Activated naive CD4-positive, alpha-beta T cell treated with anti-CD3 and anti-CD28 coated beads for 36 hours (primary cell): Measurements from ENCODE around the gene CADPS. TPM values are rescaled to one million over a fixed set of nuclear protein-coding genes. Genes with fewer than 3 reads are reported as not detected.
A peak's percentile ranks its signal among the peaks of the same experiment; 100 is the strongest.

Experiments used
- CTCF ChIA-PET: fragments of 350-600 bp; sonication (Branson Sonifier 250); formaldehyde crosslinking; loops from one replicate; lab custom pipeline; 2021; ENCODE audit warnings: antibody characterized with exemption; lab: Charles Lee
- DNase-seq: peaks from one replicate; pipeline ENCODE4 v3.0.0-alpha.2; 2020
- H3K27ac Mint-ChIP-seq: one replicate; pipeline ENCODE4 v1.8.0; 2021; ENCODE audit warnings: mild to moderate bottlenecking, mixed read lengths
- H3K27me3 Mint-ChIP-seq: one replicate; pipeline ENCODE4 v1.8.0; 2021; ENCODE audit warnings: low read depth, mixed read lengths
- H3K36me3 Mint-ChIP-seq: one replicate; pipeline ENCODE4 v1.8.0; 2021; ENCODE audit warnings: low read depth, mixed read lengths
- H3K4me1 Mint-ChIP-seq: one replicate; pipeline ENCODE4 v1.8.0; 2021; ENCODE audit warnings: low read depth, mixed read lengths
- H3K4me3 Mint-ChIP-seq: one replicate; pipeline ENCODE4 v1.8.0; 2021; ENCODE audit warnings: mild to moderate bottlenecking, moderate library complexity, mixed read lengths
- H3K9me3 Mint-ChIP-seq: one replicate; pipeline ENCODE4 v1.8.0; 2021; ENCODE audit warnings: mixed read lengths
- intact Hi-C: fragments of 100-400 bp; cut with micrococcal nuclease; formaldehyde crosslinking; loops from one replicate; pipeline ENCODE4 v1.15.1; 2023
- total RNA-seq, 2 experiments: library from RNA; stranded (reverse); gene quantifications; one replicate each; pipeline ENCODE4 v1.2.3, GENCODE V29; 2021

The CADPS gene
- total RNA-seq, 2 experiments from 2014 or later = not detected

DNA sequence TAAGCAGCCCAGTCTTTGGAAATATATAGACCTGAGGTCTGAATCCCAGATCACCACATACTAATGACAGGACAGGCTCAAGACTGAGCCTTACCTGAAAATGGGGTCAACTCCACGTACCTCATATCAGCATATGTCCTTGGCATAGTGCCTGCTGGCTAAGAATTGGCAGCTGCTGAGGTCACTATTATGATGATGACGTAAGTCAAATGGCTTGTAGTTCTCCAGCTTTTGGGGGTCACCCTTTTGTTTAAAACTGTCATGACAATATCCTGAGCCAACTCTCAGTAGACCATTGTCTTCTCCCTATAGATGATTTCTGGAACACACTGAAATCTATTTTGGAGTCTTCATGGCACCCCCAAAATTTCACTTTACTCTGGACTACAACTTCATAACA lies 16.8 kb upstream of the CADPS start:
- peaks cover 1% of the 10 kb centered on the region for H3K9me3 Mint-ChIP-seq
- no peaks in the 10 kb centered on the region for H3K27me3 Mint-ChIP-seq
- no peak overlapping the region for H3K4me3 Mint-ChIP-seq
- H3K27ac Mint-ChIP-seq = no peak overlapping the region
- intact Hi-C loops = no loop called here
- no peaks in the 10 kb centered on the region for H3K4me1 Mint-ChIP-seq
- no peaks in the 10 kb centered on the region for H3K36me3 Mint-ChIP-seq
- CTCF ChIA-PET = no interaction called here
- DNase-seq = no peak

DNA sequence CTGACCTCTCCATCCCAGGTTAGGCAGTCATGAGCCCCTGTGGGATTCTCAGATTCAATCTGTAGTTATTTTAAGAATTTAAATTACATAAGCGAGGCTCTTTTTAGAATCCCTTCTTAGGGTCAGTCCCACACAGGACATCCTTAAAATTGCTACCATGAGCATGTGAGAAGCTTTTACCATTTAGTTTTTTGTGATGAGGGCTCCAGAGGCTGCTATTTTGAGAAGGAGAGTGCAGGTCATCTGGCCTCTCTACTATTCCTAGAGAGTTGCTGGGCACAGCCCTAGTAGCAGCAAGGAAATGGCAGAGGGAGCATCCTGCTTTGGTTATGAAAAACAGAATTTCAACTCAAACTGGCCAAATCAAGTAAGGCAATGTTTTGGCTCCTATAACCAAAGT lies 13.6 kb upstream of the CADPS start:
- Mint-ChIP-seq H3K4me1 (no peaks in the 10 kb centered on the region), H3K27ac (no peak overlapping the region), H3K36me3 (no peaks in the 10 kb centered on the region), H3K27me3 (peaks cover 2% of the 10 kb centered on the region), H3K9me3 (no peaks in the 10 kb centered on the region), H3K4me3 (no peak overlapping the region)
- intact Hi-C loops = no loop called here
- CTCF ChIA-PET = no interaction called here
- no peak for DNase-seq

DNA sequence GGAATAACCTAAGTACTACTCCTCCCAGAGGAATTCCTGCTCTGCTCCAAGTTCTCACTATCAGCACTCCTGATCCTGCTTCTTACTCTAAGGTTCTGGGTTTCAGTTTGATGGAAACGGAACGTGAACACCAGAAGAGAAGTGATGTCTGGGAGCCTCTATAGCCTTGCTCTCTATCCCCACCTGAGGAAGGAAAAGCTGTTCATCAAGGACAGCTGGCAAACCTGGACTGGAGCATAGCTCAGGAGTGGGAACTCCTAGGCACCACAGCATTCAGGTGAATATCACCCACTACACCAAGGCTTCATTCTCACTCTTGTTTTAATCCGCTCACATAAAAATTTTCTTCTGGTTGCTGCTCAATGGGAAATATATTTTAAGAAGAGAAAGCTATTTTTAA lies 13.0 kb upstream of the CADPS start:
- H3K27ac Mint-ChIP-seq = no peak overlapping the region
- H3K4me1 Mint-ChIP-seq = no peaks in the 10 kb centered on the region
- no peaks in the 10 kb centered on the region for H3K9me3 Mint-ChIP-seq
- intact Hi-C loops = no loop called here
- CTCF ChIA-PET = no interaction called here
- H3K36me3 Mint-ChIP-seq = no peaks in the 10 kb centered on the region
- no peak for DNase-seq
- H3K27me3 Mint-ChIP-seq = peaks cover 2% of the 10 kb centered on the region
- H3K4me3 Mint-ChIP-seq = no peak overlapping the region

DNA sequence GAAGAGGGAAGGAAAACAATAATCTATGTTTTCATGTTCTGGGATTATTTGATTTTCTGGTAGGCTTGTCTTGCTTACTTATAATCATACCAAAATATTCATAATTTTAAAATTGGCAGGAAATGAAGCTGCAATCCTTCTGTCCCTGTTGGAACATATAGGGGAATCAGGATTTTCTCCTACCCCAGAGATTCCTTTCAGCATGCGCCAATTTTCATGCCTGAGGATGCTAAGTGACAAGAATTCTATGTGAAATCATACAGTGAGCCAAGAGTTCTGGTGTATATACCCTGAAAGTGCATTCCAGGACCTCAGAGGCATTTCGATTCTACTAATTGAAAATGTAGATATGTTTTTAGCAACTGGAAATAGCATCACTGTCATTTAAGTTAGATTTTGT lies 9.9 kb upstream of the CADPS start:
- no peak for DNase-seq
- Mint-ChIP-seq H3K27me3 (peaks cover 11% of the 10 kb centered on the region), H3K4me1 (no peaks in the 10 kb centered on the region), H3K9me3 (no peaks in the 10 kb centered on the region), H3K4me3 (no peak overlapping the region), H3K36me3 (no peaks in the 10 kb centered on the region), H3K27ac (no peak overlapping the region)
- CTCF ChIA-PET = no interaction called here
- intact Hi-C loops = no loop called here

DNA sequence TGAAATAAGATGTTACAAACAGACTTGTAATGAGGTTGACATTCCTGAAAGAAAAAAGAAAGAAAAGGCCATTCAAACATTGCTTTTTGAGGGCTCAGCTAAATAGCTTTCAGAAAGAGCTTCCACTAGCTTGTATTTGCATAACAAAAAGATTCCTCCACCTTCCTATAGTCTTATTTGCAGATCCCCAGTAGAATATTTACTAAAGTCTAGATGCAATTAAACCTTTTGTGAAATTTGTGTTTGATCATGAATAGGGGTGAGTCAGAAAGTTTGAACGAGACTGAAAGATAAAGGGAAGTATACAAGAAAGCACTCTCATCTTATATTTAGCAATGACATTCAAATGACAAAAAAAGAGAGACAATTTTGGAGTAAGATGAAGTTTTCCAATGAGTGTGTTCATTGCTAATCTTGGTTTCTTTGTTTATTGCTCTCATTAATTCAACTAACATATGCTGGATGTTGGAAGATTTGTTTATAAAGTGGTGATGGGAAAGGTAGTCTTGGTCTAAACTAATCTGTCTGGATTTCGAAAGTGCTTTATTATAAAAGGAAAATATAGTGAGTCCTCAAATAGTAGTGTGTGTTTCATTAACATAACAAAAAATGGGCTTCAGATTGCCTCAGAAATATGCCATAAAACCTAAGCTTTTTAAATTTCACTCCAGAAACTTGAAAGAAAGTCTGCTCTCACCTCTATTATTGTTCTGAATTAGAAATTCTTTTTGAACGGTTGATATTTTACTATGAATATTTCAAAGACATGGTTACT lies 9.1 kb upstream of the CADPS start:
- Mint-ChIP-seq H3K9me3 (no peaks in the 10 kb centered on the region), H3K4me1 (no peaks in the 10 kb centered on the region), H3K27me3 (peaks cover 11% of the 10 kb centered on the region), H3K27ac (no peak overlapping the region), H3K36me3 (no peaks in the 10 kb centered on the region), H3K4me3 (no peak overlapping the region)
- CTCF ChIA-PET = no interaction called here
- DNase-seq = no peak
- intact Hi-C loops = no loop called here

DNA sequence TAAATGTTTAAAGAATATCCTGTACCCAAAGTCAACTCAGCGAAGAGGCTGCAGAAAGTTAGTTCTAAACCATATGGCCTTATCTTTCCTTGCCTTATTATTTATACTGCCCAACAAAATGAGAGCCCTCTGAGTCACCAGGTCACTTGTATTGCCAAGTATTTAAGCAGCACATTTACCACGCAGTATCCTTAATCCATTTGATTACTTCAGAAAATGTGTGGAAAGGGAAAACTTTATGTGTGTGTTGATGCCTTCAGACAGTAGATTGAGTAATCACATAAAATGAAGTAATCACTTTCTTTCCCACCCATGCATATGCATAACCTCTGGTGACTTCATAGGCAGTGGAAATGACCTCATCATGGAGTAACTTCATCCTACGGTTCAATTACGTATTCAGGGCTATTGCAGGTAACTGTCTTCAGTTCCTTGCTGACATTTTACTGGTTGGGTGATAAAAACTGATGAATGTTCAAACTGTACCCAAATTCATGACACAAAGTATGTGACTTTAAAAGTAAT lies 7.5 kb upstream of the CADPS start:
- no peaks in the 10 kb centered on the region for H3K9me3 Mint-ChIP-seq
- CTCF ChIA-PET = no interaction called here
- H3K27ac Mint-ChIP-seq = no peak overlapping the region
- intact Hi-C loops = no loop called here
- DNase-seq = no peak
- H3K4me3 Mint-ChIP-seq = no peak overlapping the region
- no peaks in the 10 kb centered on the region for H3K36me3 Mint-ChIP-seq
- H3K4me1 Mint-ChIP-seq = no peaks in the 10 kb centered on the region
- peaks cover 21% of the 10 kb centered on the region for H3K27me3 Mint-ChIP-seq

DNA sequence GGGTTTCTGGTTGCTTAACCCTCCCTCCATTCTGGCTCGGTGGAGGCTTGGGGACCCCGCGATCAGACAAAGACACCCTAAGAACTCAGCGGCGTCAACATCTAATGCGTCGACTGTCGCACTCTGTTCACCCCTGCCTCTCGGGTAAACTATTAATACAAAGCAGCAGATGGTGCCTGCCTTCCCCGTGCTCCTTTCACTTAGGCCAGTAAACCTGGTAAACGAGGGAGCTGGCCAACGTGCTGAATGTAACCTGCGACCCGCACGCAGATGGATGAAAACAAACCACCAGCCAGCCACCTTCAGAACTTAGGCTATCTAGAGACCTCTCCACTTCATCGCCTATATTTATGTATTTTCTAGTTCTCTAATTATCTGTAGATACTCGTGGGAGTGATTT lies 848 bp upstream of the CADPS start:
- no peaks in the 10 kb centered on the region for H3K4me1 Mint-ChIP-seq
- peak; percentile 33 for DNase-seq
- intact Hi-C loops = no loop called here

DNA sequence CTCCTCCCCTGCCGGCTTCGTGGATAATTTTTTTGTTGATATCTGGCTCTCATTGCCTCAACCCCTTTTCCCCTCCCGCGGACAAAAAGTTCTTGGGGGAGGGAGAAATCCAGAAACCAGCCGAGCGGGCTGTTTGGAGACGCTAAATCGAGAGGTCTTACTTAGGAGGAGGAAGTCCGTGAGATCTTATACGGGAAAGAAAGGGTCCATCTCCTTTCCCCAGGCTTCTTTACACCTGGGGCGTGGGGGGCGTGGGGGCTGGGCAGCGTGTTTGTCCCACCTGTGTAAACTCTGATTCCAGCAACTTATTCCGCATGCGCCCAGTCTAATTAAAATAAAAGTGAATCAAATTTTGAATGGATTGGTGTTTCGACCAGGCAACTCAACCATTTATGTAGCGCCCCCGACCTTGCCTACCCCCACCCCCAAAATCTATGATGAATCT lies 364 bp upstream of the CADPS start:
- peaks cover 2% of the 10 kb centered on the region for H3K9me3 Mint-ChIP-seq
- H3K4me1 Mint-ChIP-seq = no peaks in the 10 kb centered on the region
- no peak for DNase-seq
- intact Hi-C loops = no loop called here
- CTCF ChIA-PET = no interaction called here
- H3K27ac Mint-ChIP-seq = no peak overlapping the region
- no peaks in the 10 kb centered on the region for H3K36me3 Mint-ChIP-seq
- peaks cover 64% of the 10 kb centered on the region for H3K27me3 Mint-ChIP-seq
- H3K4me3 Mint-ChIP-seq = no peak overlapping the region

More for the DNA sequence above, 848 bp upstream of the CADPS start:
- Mint-ChIP-seq H3K4me3 (no peak overlapping the region), H3K36me3 (no peaks in the 10 kb centered on the region), H3K27ac (no peak overlapping the region), H3K9me3 (peaks cover 2% of the 10 kb centered on the region), H3K27me3 (peaks cover 63% of the 10 kb centered on the region)
- CTCF ChIA-PET = no interaction called here

DNA sequence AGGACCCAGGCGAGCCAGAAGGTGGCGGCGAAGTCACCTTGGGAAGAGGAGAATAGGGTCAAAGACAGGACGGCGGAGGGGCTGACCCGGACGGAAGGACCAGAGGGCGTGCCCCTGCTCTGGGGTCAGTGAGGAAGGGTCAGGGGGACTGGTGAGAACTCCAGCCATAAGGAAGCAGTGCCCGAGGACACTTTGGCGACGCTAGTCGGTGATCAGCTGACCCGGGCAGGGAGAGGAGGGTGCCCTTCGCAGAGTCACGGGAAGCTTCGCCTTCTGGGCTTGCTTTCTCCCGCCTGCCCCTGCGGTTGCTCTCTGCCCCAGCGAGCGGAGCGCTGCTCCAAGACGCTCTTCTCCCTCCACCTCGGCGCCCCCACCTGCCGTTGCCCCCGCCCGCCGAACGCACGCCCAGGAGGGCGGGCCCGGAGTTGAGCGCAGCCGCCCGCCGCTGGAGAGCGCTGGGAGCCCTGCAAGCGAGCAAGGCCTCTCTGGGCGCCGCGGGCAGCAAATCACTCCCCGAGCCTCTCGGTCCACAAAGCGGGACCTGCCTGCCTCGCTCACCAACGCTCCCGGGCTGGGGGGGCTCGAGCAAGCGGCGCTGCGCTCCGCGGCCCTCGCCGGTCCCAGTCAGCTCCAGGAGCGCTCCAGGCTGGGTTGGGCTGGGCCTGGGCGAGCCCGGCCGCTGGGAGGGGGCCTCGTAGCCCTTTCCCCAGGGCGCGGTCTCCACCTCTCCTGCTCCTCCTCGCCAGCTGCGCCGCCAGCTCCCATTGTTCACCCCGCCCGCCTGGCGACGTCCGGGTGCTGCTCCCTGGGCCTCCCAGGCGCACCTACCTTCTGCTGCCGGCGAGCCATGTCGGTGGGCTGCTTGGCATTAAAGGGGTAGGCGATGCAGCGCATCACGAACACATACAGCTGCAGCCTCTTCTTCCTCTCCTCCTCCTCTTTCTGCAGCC lies 1.2 kb downstream of the CADPS start:
- no peak overlapping the region for H3K4me3 Mint-ChIP-seq
- CTCF ChIA-PET = interaction anchor here (0.7 kb wide), 1 partner anchor 827 kb away, joined by 4 read pairs; no protein-coding TSS in a partner anchor
- H3K36me3 Mint-ChIP-seq = no peaks in the 10 kb centered on the region
- intact Hi-C loops = no loop called here
- peaks cover 60% of the 10 kb centered on the region for H3K27me3 Mint-ChIP-seq
- no peak overlapping the region for H3K27ac Mint-ChIP-seq
- H3K9me3 Mint-ChIP-seq = peaks cover 5% of the 10 kb centered on the region
- no peaks in the 10 kb centered on the region for H3K4me1 Mint-ChIP-seq
- DNase-seq = no peak

DNA sequence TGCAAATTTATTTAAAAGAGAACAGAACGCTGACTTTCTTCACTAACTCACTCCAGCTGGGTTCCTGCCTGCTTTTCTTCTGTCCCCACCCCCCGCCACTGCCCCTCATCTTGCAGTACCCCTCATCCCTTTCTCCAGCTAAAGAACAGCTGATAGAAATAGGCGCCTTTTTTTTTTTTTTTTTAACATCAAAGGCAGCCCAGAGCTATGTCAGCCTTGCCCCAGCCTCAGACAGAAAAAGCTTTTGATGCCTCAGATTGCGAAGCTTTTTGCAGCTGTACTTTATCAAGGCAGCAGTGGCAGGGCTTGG lies 1.8 kb downstream of the CADPS start:
- intact Hi-C loops = no loop called here
- no peak for DNase-seq
- peaks cover 55% of the 10 kb centered on the region for H3K27me3 Mint-ChIP-seq
- H3K27ac Mint-ChIP-seq = no peak overlapping the region
- H3K4me3 Mint-ChIP-seq = no peak overlapping the region
- H3K36me3 Mint-ChIP-seq = no peaks in the 10 kb centered on the region
- peaks cover 5% of the 10 kb centered on the region for H3K9me3 Mint-ChIP-seq
- CTCF ChIA-PET = interaction anchor here (0.7 kb wide), 1 partner anchor 828 kb away, joined by 4 read pairs; no protein-coding TSS in a partner anchor
- no peaks in the 10 kb centered on the region for H3K4me1 Mint-ChIP-seq

DNA sequence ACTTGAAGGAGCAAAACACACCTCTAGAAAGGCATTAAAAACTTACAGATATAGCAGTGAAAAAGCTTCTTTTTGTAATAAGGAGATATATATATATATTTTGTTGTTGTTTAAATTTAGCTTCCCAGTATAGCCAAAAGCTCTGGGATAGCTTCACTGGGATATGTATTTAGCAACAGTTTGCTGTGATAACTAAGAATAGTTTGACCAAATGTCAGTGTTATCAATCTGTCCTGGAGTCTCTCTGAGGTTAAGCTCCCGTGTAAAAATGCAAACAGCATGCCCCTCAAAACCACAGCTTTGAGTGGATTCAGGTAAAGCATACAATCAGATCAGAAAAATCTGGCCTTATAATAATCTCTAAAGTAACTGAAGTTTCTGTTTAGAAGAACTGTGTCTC lies 2.9 kb downstream of the CADPS start:
- intact Hi-C loops = no loop called here
- CTCF ChIA-PET = interaction anchor here (0.5 kb wide), 1 partner anchor 132 kb away, joined by 3 read pairs; no protein-coding TSS in a partner anchor
- Mint-ChIP-seq H3K4me3 (no peak overlapping the region), H3K36me3 (no peaks in the 10 kb centered on the region), H3K9me3 (peaks cover 5% of the 10 kb centered on the region), H3K4me1 (no peaks in the 10 kb centered on the region), H3K27ac (no peak overlapping the region), H3K27me3 (peaks cover 47% of the 10 kb centered on the region)
- no peak for DNase-seq

DNA sequence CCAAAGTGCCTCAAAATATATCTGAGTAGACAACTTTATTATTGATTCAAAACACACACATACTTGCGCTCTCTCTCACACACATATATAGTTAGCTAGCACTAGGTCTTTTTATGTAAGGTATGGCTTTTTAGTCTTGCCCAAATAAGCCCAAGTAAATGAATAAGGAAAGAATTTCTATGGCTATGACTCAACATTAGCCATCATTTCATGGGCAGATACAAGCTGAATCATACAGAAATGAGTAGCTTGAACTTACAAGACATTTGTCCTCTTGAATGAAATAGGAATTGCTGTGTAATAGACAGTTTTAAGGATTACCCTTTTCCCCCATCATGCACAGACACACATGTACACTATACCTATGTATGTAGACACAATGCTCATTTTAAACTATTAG lies 4.9 kb downstream of the CADPS start:
- Mint-ChIP-seq H3K9me3 (peaks cover 5% of the 10 kb centered on the region), H3K27me3 (peaks cover 27% of the 10 kb centered on the region), H3K4me3 (no peak overlapping the region), H3K36me3 (no peaks in the 10 kb centered on the region), H3K4me1 (no peaks in the 10 kb centered on the region), H3K27ac (no peak overlapping the region)
- no peak for DNase-seq
- intact Hi-C loops = no loop called here
- CTCF ChIA-PET = no interaction called here
